ENCODE measurements around the gene KIF4B. TPM values are rescaled to one million over a fixed set of nuclear protein-coding genes. Genes with fewer than 3 reads are reported as not detected.
A peak's percentile ranks its signal among the peaks of the same experiment; 100 is the strongest.
"Not testable (repeated sequence)": the region's sequence is repeated elsewhere in the genome, so short reads cannot be mapped to it uniquely, and the experiment has no call there.

KIF4B gene
- total RNA-seq, 1 experiment from 2014 or later: 0.12 TPM

DNA sequence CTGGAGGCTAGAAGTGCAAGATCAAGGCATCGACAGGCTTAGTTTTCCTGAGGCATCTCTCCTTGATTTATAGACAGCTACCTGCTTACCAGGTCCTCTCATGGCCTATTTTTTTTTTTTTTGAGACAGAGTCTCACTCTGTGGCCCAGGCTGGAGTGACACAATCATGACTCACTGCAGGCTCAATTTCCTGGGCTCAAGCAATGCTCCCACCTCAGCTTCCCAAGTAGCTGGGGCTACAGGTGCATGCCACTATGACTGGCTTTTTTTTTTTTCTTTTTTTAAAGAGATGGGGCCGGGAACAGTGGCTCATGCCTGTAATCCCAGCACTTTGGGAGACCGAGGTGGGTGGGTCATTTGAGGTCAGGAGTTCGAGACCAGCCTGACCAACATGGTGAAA lies 10.8 kb upstream of the KIF4B start:
- H3K4me3 ChIP-seq (replicated peaks in 1 of 2; ENCODE audit: low read depth in 1 of 2, low read length in 2 of 2); H3K27ac ChIP-seq (ENCODE audit: low read depth, low read length); H4K20me1 ChIP-seq (ENCODE audit: insufficient read depth); H3K27me3 ChIP-seq (ENCODE audit: insufficient read depth, low read length); H3K9me3 ChIP-seq (ENCODE audit: control insufficient read depth in 1 of 2, insufficient read depth in 1 of 2, low read depth in 1 of 2, low read length in 2 of 2); H2AFZ ChIP-seq (ENCODE audit: low read depth, low read length, poor library complexity, severe bottlenecking); H3K9me2 ChIP-seq (ENCODE audit: insufficient read depth); H3K9ac ChIP-seq (ENCODE audit: low read length); H3K36me3 ChIP-seq (ENCODE audit: control insufficient read depth in 1 of 2, insufficient read depth in 2 of 2, low read length in 2 of 2); H3K79me2 ChIP-seq (ENCODE audit: insufficient read depth, low read length); BruUV-seq (replicated peaks); intact Hi-C loops (cut with micrococcal nuclease): not testable (repeated sequence)
- TF ChIP-seq JUND (IDR thresholded peaks at IDR 0.05): peak; percentile 46
- TF ChIP-seq SP1 (IDR thresholded peaks at IDR 0.05; ENCODE audit: low read depth): peak; percentile 22; the same call in 1 of the 2 replicates
- peak; percentile 26; the same call in 1 of the 2 replicates for TF ChIP-seq CEBPB (IDR thresholded peaks at IDR 0.05; ENCODE audit: low read depth)
- TF ChIP-seq CBX3 (IDR thresholded peaks at IDR 0.05; ENCODE audit: low read depth): peak; percentile 29; the same call in 1 of the 2 replicates
- TF ChIP-seq FOSL1 (IDR thresholded peaks at IDR 0.05; ENCODE audit: low read depth): peak; percentile 90
- CTCF ChIA-PET: interaction anchor here (0.7 to 1.5 kb wide), 3 partner anchors 21 to 79 kb away, joined by 3 to 10 read pairs (median 3); no protein-coding TSS in a partner anchor
- peak overlapping the region; percentile 4; the same call in 1 of the 2 replicates for H3K4me2 ChIP-seq (ENCODE audit: low read length)
- DNase-seq (ENCODE audit: low read depth, low spot score) (peak; percentile 42), ATAC-seq (peak; percentile 76)
- POLR2A ChIA-PET: interaction anchor here (0.8 kb wide), 1 partner anchor 30 kb away, joined by 4 read pairs; no protein-coding TSS in a partner anchor
- RAD21 ChIA-PET (ENCODE audit: low non-redundant PET in 1 of 2, low total read pairs in 2 of 2, uncharacterized antibody in 2 of 2, unreplicated experiment in 2 of 2): interaction anchor here in 1 of 2 experiments (0.7 kb wide), 1 partner anchor 33 kb away, joined by 3 read pairs; no protein-coding TSS in a partner anchor
- peaks cover 4 to 11% of the 10 kb centered on the region in 2 experiments; a peak in 2 of 4 replicates for H3K4me1 ChIP-seq (ENCODE audit: control insufficient read depth in 1 of 2, insufficient read depth in 2 of 2, low read length in 2 of 2)

DNA sequence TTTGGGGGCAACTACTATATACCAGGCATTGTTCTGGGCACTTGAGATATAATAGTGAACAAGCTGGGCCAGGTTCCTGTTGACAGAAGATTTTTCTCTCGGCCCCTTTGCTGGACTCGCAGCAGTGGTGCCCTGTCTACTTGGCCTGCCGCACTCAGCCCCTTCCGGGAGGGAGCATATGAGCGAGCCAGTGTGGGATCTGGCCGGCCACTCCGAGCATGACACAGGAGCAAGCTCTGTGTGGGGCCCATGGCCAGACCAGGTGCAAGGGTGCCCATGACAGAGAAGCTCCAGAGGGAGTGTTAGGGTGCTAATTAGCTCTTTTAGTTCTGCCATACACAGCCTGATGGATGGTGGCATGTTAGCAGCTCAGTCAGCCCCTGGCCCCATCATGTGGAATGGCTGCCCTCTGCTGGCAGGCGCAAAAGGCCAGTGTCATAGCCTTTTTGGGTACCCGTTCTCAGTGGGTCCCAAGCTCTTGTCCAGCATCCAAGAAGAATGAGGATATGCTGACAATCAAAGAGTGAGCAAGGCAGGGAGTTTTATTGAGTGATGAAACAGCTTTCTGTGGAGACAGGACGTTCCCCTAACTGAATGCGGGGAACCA lies 9.3 kb upstream of the KIF4B start:
- Histone ChIP-seq H3K4me3 (replicated peaks in 1 of 2; ENCODE audit: low read depth in 1 of 2, low read length in 2 of 2) (no peak overlapping the region), H2AFZ (ENCODE audit: low read depth, low read length, poor library complexity, severe bottlenecking) (no peak overlapping the region), H3K4me2 (ENCODE audit: low read length) (no peak overlapping the region), H3K4me1 (ENCODE audit: control insufficient read depth in 1 of 2, insufficient read depth in 2 of 2, low read length in 2 of 2) (peaks cover 4 to 18% of the 10 kb centered on the region in 2 experiments; a peak in 2 of 4 replicates), H4K20me1 (ENCODE audit: insufficient read depth) (no peaks in the 10 kb centered on the region), H3K27me3 (ENCODE audit: insufficient read depth, low read length) (no peaks in the 10 kb centered on the region), H3K36me3 (ENCODE audit: control insufficient read depth in 1 of 2, insufficient read depth in 2 of 2, low read length in 2 of 2) (no peaks in the 10 kb centered on the region), H3K79me2 (ENCODE audit: insufficient read depth, low read length) (no peaks in the 10 kb centered on the region), H3K9me2 (ENCODE audit: insufficient read depth) (no peaks in the 10 kb centered on the region), H3K9me3 (ENCODE audit: control insufficient read depth in 1 of 2, insufficient read depth in 1 of 2, low read depth in 1 of 2, low read length in 2 of 2) (no peaks in the 10 kb centered on the region), H3K9ac (ENCODE audit: low read length) (no peak overlapping the region), H3K27ac (ENCODE audit: low read depth, low read length) (no peak overlapping the region)
- POLR2A ChIA-PET: no interaction called here
- peak; percentile 90 for TF ChIP-seq RAD21 (IDR thresholded peaks at IDR 0.05; ENCODE audit: low read depth)
- TF ChIP-seq, protein P1, sequence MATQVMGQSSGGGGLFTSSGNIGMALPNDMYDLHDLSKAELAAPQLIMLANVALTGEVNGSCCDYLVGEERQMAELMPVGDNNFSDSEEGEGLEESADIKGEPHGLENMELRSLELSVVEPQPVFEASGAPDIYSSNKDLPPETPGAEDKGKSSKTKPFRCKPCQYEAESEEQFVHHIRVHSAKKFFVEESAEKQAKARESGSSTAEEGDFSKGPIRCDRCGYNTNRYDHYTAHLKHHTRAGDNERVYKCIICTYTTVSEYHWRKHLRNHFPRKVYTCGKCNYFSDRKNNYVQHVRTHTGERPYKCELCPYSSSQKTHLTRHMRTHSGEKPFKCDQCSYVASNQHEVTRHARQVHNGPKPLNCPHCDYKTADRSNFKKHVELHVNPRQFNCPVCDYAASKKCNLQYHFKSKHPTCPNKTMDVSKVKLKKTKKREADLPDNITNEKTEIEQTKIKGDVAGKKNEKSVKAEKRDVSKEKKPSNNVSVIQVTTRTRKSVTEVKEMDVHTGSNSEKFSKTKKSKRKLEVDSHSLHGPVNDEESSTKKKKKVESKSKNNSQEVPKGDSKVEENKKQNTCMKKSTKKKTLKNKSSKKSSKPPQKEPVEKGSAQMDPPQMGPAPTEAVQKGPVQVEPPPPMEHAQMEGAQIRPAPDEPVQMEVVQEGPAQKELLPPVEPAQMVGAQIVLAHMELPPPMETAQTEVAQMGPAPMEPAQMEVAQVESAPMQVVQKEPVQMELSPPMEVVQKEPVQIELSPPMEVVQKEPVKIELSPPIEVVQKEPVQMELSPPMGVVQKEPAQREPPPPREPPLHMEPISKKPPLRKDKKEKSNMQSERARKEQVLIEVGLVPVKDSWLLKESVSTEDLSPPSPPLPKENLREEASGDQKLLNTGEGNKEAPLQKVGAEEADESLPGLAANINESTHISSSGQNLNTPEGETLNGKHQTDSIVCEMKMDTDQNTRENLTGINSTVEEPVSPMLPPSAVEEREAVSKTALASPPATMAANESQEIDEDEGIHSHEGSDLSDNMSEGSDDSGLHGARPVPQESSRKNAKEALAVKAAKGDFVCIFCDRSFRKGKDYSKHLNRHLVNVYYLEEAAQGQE (IDR thresholded peaks at IDR 0.05; ENCODE audit: low read depth): no peak
- TF ChIP-seq, protein P2, sequence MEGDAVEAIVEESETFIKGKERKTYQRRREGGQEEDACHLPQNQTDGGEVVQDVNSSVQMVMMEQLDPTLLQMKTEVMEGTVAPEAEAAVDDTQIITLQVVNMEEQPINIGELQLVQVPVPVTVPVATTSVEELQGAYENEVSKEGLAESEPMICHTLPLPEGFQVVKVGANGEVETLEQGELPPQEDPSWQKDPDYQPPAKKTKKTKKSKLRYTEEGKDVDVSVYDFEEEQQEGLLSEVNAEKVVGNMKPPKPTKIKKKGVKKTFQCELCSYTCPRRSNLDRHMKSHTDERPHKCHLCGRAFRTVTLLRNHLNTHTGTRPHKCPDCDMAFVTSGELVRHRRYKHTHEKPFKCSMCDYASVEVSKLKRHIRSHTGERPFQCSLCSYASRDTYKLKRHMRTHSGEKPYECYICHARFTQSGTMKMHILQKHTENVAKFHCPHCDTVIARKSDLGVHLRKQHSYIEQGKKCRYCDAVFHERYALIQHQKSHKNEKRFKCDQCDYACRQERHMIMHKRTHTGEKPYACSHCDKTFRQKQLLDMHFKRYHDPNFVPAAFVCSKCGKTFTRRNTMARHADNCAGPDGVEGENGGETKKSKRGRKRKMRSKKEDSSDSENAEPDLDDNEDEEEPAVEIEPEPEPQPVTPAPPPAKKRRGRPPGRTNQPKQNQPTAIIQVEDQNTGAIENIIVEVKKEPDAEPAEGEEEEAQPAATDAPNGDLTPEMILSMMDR (IDR thresholded peaks at IDR 0.05 in 2 of 3, conservative IDR thresholded peaks at IDR 0.05 in 1 of 3; ENCODE audit: borderline replicate concordance in 1 of 3, insufficient read depth in 1 of 3, low read depth in 2 of 3, low read length in 2 of 3): peak; percentile 69 to 81 (median 75)
- ATAC-seq: peak; percentile 89
- intact Hi-C loops (cut with micrococcal nuclease): loop anchor here (1.0 to 2.0 kb wide), 3 partner anchors 32 to 354 kb away; no protein-coding TSS in a partner anchor
- RAD21 ChIA-PET (ENCODE audit: low non-redundant PET in 1 of 2, low total read pairs in 2 of 2, uncharacterized antibody in 2 of 2, unreplicated experiment in 2 of 2): interaction anchor here (0.5 to 1.2 kb wide), 2 partner anchors 31 kb away, joined by 5 to 8 read pairs; no protein-coding TSS in a partner anchor
- peak; percentile 31 for DNase-seq (ENCODE audit: low read depth, low spot score)
- no TSS peak for BruUV-seq (replicated peaks)
- CTCF ChIA-PET: interaction anchor here (0.6 to 1.4 kb wide), 14 partner anchors 11 to 364 kb away, joined by 3 to 36 read pairs (median 4); no protein-coding TSS in a partner anchor
